IMR-90 (cell line): ENCODE data around the gene C9orf78. TPM values are rescaled to one million over a fixed set of nuclear protein-coding genes. Genes with fewer than 3 reads are reported as not detected.

Experiments
- ATAC-seq: fragments of 200-7000 bp; cut with Tn5 transposase; 2 replicates; pipeline ENCODE4 v1.9.1; 2020; ENCODE audit warnings: low read depth, mild to moderate bottlenecking, moderate library complexity
- BruUV-seq: library from RNA; stranded (reverse); fragments of 400-500 nt; replicated peaks from 2 replicates; lab custom pipeline; 2021; lab: Mats Ljungman, UMichigan
- CTCF ChIA-PET: fragments of 300-600 bp; formaldehyde crosslinking; extraction: SDS; loops from one replicate; lab custom pipeline; 2021; ENCODE audit warnings: antibody characterized with exemption; lab: Yijun Ruan, JAX
- POLR2A ChIA-PET: fragments of 300-600 bp; sonication (Branson Sonifier 250); formaldehyde crosslinking; loops from one replicate; lab custom pipeline; 2022; ENCODE audit warnings: antibody characterized with exemption; ENCODE audit not compliant: unreplicated experiment; lab: Charles Lee
- DNase-seq: peaks from one replicate; pipeline ENCODE4 v3.0.0; 2013
- H2AFZ ChIP-seq: replicated peaks from 2 replicates; pipeline ENCODE3; 2013; ENCODE audit warnings: low read length, mild to moderate bottlenecking; ENCODE audit not compliant: poor library complexity
- H2AK5ac ChIP-seq: 2 replicates; pipeline ENCODE4 v1.6.1; 2013; ENCODE audit warnings: low read depth, low read length, inconsistent platforms
- H2AK9ac ChIP-seq: replicated peaks from 2 replicates; pipeline ENCODE3; 2013; ENCODE audit warnings: mild to moderate bottlenecking, low read depth, low read length, moderate library complexity; ENCODE audit not compliant: poor library complexity
- H2BK120ac ChIP-seq: 2 replicates; pipeline ENCODE4 v1.6.1; 2013; ENCODE audit warnings: low read depth, low read length, inconsistent platforms
- H2BK15ac ChIP-seq: 3 replicates; pipeline ENCODE4 v1.6.1; 2013; ENCODE audit warnings: low read depth, low read length, inconsistent platforms
- H2BK20ac ChIP-seq: 2 replicates; pipeline ENCODE4 v1.6.1; 2013; ENCODE audit warnings: low read depth, mild to moderate bottlenecking, inconsistent platforms, low read length, moderate library complexity
- H2BK5ac ChIP-seq: 2 replicates; pipeline ENCODE4 v1.6.1; 2013; ENCODE audit warnings: mild to moderate bottlenecking, low read depth, low read length, inconsistent platforms; ENCODE audit not compliant: poor library complexity, severe bottlenecking
- H3K14ac ChIP-seq: replicated peaks from 2 replicates; pipeline ENCODE4 v1.6.1; 2013; ENCODE audit warnings: low read depth, low read length, inconsistent platforms
- H3K18ac ChIP-seq: 2 replicates; pipeline ENCODE4 v1.6.1; 2013; ENCODE audit warnings: low read depth, low read length, control low read depth
- H3K23ac ChIP-seq: 2 replicates; pipeline ENCODE4 v1.6.1; 2013; ENCODE audit warnings: low read depth, low read length, inconsistent platforms
- H3K27ac ChIP-seq: 2 replicates; pipeline ENCODE4 v1.5.1; 2013; ENCODE audit warnings: mild to moderate bottlenecking, control low read depth, low read length; ENCODE audit not compliant: insufficient read depth
- H3K27me3 ChIP-seq: 2 replicates; pipeline ENCODE4 v1.6.1; 2013; ENCODE audit warnings: low read length; ENCODE audit not compliant: control insufficient read depth, insufficient read depth
- H3K36me3 ChIP-seq: 2 replicates; pipeline ENCODE4 v1.6.1; 2013; ENCODE audit warnings: low read length, mixed read lengths; ENCODE audit not compliant: control insufficient read depth, insufficient read depth
- H3K4ac ChIP-seq: 2 replicates; pipeline ENCODE4 v1.6.1; 2013; ENCODE audit warnings: low read depth, low read length, inconsistent platforms
- H3K4me1 ChIP-seq: 2 replicates; pipeline ENCODE4 v1.6.1; 2013; ENCODE audit warnings: low read length, mixed read lengths; ENCODE audit not compliant: control insufficient read depth, insufficient read depth
- H3K4me2 ChIP-seq: 2 replicates; pipeline ENCODE4 v1.6.1; 2013; ENCODE audit warnings: low read depth, mild to moderate bottlenecking, control low read depth, low read length, moderate library complexity
- H3K4me3 ChIP-seq: 2 replicates; pipeline ENCODE4 v1.5.1; 2013; ENCODE audit warnings: low read depth, mild to moderate bottlenecking, control low read depth, low read length, moderate library complexity; ENCODE audit not compliant: insufficient read depth
- H3K56ac ChIP-seq: 2 replicates; pipeline ENCODE4 v1.6.1; 2013; ENCODE audit warnings: low read length, inconsistent platforms; ENCODE audit not compliant: insufficient read depth; ENCODE audit errors: extremely low read depth
- H3K79me1 ChIP-seq, 2 experiments: 2 replicates each; pipeline ENCODE4 v1.6.1; 2013; ENCODE audit warnings: low read length in 2 of 2, inconsistent platforms in 1 of 2, low read depth in 1 of 2
- H3K9ac ChIP-seq: 2 replicates; pipeline ENCODE4 v1.6.1; 2013; ENCODE audit warnings: low read depth, low read length, control low read depth
- H3K9me1 ChIP-seq: 2 replicates; pipeline ENCODE4 v1.6.1; 2013; ENCODE audit warnings: low read length, inconsistent platforms; ENCODE audit not compliant: insufficient read depth
- H3K9me3 ChIP-seq: 2 replicates; pipeline ENCODE4 v1.6.1; 2013; ENCODE audit warnings: low read length; ENCODE audit not compliant: control insufficient read depth, insufficient read depth
- H4K20me1 ChIP-seq: 2 replicates; pipeline ENCODE4 v1.6.1; 2013; ENCODE audit warnings: low read length, inconsistent platforms; ENCODE audit not compliant: insufficient read depth
- H4K5ac ChIP-seq: 2 replicates; pipeline ENCODE4 v1.6.1; 2013; ENCODE audit warnings: mild to moderate bottlenecking, low read depth, low read length, control low read depth
- H4K8ac ChIP-seq, 2 experiments: 2 replicates each; pipeline ENCODE4 v1.6.1; 2013; ENCODE audit warnings: low read depth in 2 of 2, low read length in 2 of 2, control low read depth in 1 of 2, inconsistent platforms in 1 of 2
- H4K91ac ChIP-seq: 2 replicates; pipeline ENCODE4 v1.6.1; 2013; ENCODE audit warnings: low read depth, low read length, inconsistent platforms; ENCODE audit not compliant: insufficient read depth
- BHLHE40 ChIP-seq: fragments of 150-350 bp; IDR thresholded peaks from 2 replicates; pipeline ENCODE4 v1.6.1; 2016; ENCODE audit warnings: mild to moderate bottlenecking, low read depth, low read length
- CEBPB ChIP-seq: IDR thresholded peaks from 2 replicates; pipeline ENCODE4 v1.6.1; 2012; ENCODE audit warnings: low read depth, low read length, improper control_type of control experiment
- CTCF ChIP-seq: conservative IDR thresholded peaks from 2 replicates; pipeline ENCODE4 v1.5.1; 2012; ENCODE audit warnings: mild to moderate bottlenecking, low read depth, low read length, improper control_type of control experiment
- FOS ChIP-seq: fragments of 150-350 bp; IDR thresholded peaks from 2 replicates; pipeline ENCODE4 v1.6.1; 2016; ENCODE audit warnings: low read depth, low read length
- MAZ ChIP-seq: IDR thresholded peaks from 2 replicates; pipeline ENCODE4 v1.6.1; 2012; ENCODE audit warnings: low read depth, mild to moderate bottlenecking, low read length, improper control_type of control experiment, moderate library complexity, borderline replicate concordance
- MXI1 ChIP-seq: IDR thresholded peaks from 2 replicates; pipeline ENCODE4 v1.6.1; 2012; ENCODE audit warnings: low read depth, mild to moderate bottlenecking, low read length, moderate library complexity, borderline replicate concordance
- NFE2L2 ChIP-seq: fragments of 150-350 bp; IDR thresholded peaks from 2 replicates; pipeline ENCODE4 v1.6.1; 2016; ENCODE audit warnings: low read depth, mild to moderate bottlenecking, low read length
- RFX5 ChIP-seq: IDR thresholded peaks from 2 replicates; pipeline ENCODE4 v1.8.0; 2012; ENCODE audit warnings: low read depth, mild to moderate bottlenecking, low read length, moderate library complexity
- SMC3 ChIP-seq: fragments of 150-350 bp; IDR thresholded peaks from 2 replicates; pipeline ENCODE4 v1.6.1; 2016; ENCODE audit warnings: low read depth, mild to moderate bottlenecking, antibody characterized with exemption, low read length, moderate library complexity
- WGBS, 2 experiments: methylation state at CpG; one replicate each; pipeline versions ENCODE4 v1.1.5 to v1.1.7; 2013; ENCODE audit warnings: missing lambda C conversion rate in 2 of 2; ENCODE audit not compliant: insufficient read length in 1 of 2; ENCODE audit errors: extremely low coverage in 2 of 2; 5-methylcytosine and 5-hydroxymethylcytosine counted together
- dilution Hi-C: fragments of 300-500 bp; cut with HindIII; formaldehyde crosslinking; loops from one replicate; pipeline ENCODE4 v1.14.3; 2018; ENCODE audit warnings: low sequenced_read_pairs; ENCODE audit not compliant: unreplicated experiment
- in situ Hi-C: fragments of 300-500 bp; cut with MboI; formaldehyde crosslinking; loops from 3 replicates; pipeline ENCODE4 v1.14.3; 2019; ENCODE audit warnings: low sequenced_read_pairs, inconsistent platforms, mixed read lengths
- intact Hi-C: fragments of 100-400 bp; cut with micrococcal nuclease; formaldehyde crosslinking; loops from 2 replicates; pipeline ENCODE4 v1.10.0; 2022
- polyA plus RNA-seq, 3 experiments: library from polyadenylated mRNA; depleted of rRNA; stranded (reverse); fragments of >200 nt; gene quantifications; 2 replicates each; pipeline ENCODE4 v1.2.3, GENCODE V29; 2012; ENCODE audit warnings: low replicate concordance in 1 of 3
- total RNA-seq: library from RNA; depleted of rRNA; stranded (reverse); fragments of >200 nt; gene quantifications from 2 replicates; pipeline ENCODE4 v1.2.3, GENCODE V29; 2012
- TF ChIP-seq, protein P1 (sequence below): fragments of 150-350 bp; IDR thresholded peaks from 2 replicates; pipeline ENCODE4 v1.6.1; 2017; ENCODE audit warnings: mild to moderate bottlenecking, antibody characterized with exemption, low read length, low read depth

Gene C9orf78
- total and polyA plus RNA-seq, 2 of the 4 experiments (the other 2 are of a cell fraction): 29.8 to 46.0 TPM

- peak overlapping the region; percentile 68 for H3K56ac ChIP-seq
- H3K27me3 ChIP-seq: no peaks in the 10 kb centered on the region
- no peak overlapping the region for H4K91ac ChIP-seq
- H4K5ac ChIP-seq: no peak overlapping the region
- peaks cover 32 to 60% of the 10 kb centered on the region in 2 experiments for H3K79me1 ChIP-seq
- no peak overlapping the region for H2BK5ac ChIP-seq
- peak overlapping the region; percentile 26 for H3K27ac ChIP-seq
- peak overlapping the region; percentile 89 for H3K23ac ChIP-seq
- DNase-seq: peak; percentile 40
- 3% methylated on average over 8 of the region's 19 CpGs; no CpG with 5 or more reads in 1 of the 2 experiments for WGBS, 2 experiments
- peaks cover 13% of the 10 kb centered on the region for H3K4me1 ChIP-seq
- H3K9me3 ChIP-seq: no peaks in the 10 kb centered on the region
- dilution Hi-C loops: no loop called here
- TF ChIP-seq RFX5: no peak
- no peak for TF ChIP-seq MXI1
- TF ChIP-seq, protein P1, sequence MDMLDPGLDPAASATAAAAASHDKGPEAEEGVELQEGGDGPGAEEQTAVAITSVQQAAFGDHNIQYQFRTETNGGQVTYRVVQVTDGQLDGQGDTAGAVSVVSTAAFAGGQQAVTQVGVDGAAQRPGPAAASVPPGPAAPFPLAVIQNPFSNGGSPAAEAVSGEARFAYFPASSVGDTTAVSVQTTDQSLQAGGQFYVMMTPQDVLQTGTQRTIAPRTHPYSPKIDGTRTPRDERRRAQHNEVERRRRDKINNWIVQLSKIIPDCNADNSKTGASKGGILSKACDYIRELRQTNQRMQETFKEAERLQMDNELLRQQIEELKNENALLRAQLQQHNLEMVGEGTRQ: no peak
- no peak for TF ChIP-seq CEBPB
- no peak for TF ChIP-seq BHLHE40
- TF ChIP-seq CTCF: no peak
- TF ChIP-seq SMC3: no peak
- no peak for TF ChIP-seq NFE2L2
- TF ChIP-seq MAZ: no peak
- TF ChIP-seq FOS: no peak
- BruUV-seq: TSS peak; percentile 61
- peak overlapping the region; percentile 99 for H3K4me2 ChIP-seq
- no peak overlapping the region for H3K4ac ChIP-seq
- H2AK9ac ChIP-seq: peak overlapping the region; percentile 95
- peak overlapping the region; percentile 94 for H3K4me3 ChIP-seq
- H3K9ac ChIP-seq: peak overlapping the region; percentile 68
- no peak overlapping the region for H2BK20ac ChIP-seq
- no peak overlapping the region for H2BK120ac ChIP-seq
- no peak overlapping the region for H3K18ac ChIP-seq
- POLR2A ChIA-PET: no interaction called here
- H3K14ac ChIP-seq: peak overlapping the region; percentile 12
- H2BK15ac ChIP-seq: no peak overlapping the region
- CTCF ChIA-PET: no interaction called here
- in situ Hi-C loops: no loop called here
- H2AFZ ChIP-seq: peak overlapping the region; percentile 97
- H4K20me1 ChIP-seq: peaks cover 11% of the 10 kb centered on the region
- no peak for ATAC-seq
- peaks cover 20% of the 10 kb centered on the region for H3K9me1 ChIP-seq
- peak overlapping the region in 1 of 2 experiments; percentile 44; a peak in 1 of 4 replicates for H4K8ac ChIP-seq
- intact Hi-C loops: loop anchor here (2.0 kb wide), 1 partner anchor 207 kb away; the partner anchor contains the start of gene FNBP1
- peak overlapping the region; percentile 63; the same call in 1 of the 2 replicates for H2AK5ac ChIP-seq
- H3K36me3 ChIP-seq: peaks cover 7% of the 10 kb centered on the region
Observed at GRCh38 chr9:129835860-129836223, 767 bp upstream of the C9orf78 start.
